ENCODE measurements around the gene FBXO47. TPM values are rescaled to one million over a fixed set of nuclear protein-coding genes. Genes with fewer than 3 reads are reported as not detected.
A peak's percentile ranks its signal among the peaks of the same experiment; 100 is the strongest.

Gene FBXO47
- total and polyA plus RNA-seq, 2 of the 4 experiments (the other 2 are of a cell fraction) = under 0.01 TPM; not detected in 1

- H3K27ac ChIP-seq (ENCODE audit: insufficient read depth, low read length) = peak overlapping the region; percentile 56; the same call in 1 of the 2 replicates
- peak; percentile 67 for ATAC-seq (ENCODE audit: low read depth)
- H4K5ac ChIP-seq (ENCODE audit: low read depth, low read length) = no peak overlapping the region
- H3K14ac ChIP-seq (replicated peaks; ENCODE audit: low read depth, low read length) = no peak overlapping the region
- ChIA-PET CTCF (interaction anchor here (0.6 to 1.6 kb wide), 3 partner anchors 17 to 165 kb away, joined by 3 to 5 read pairs (median 4); no protein-coding TSS in a partner anchor), POLR2A (ENCODE audit: unreplicated experiment) (no interaction called here)
- H2BK5ac ChIP-seq (ENCODE audit: low read depth, low read length, poor library complexity, severe bottlenecking) = peak overlapping the region; percentile 1
- H3K9me3 ChIP-seq (ENCODE audit: control insufficient read depth, insufficient read depth, low read length) = peaks cover 4% of the 10 kb centered on the region
- no peak overlapping the region for H3K4me3 ChIP-seq (ENCODE audit: insufficient read depth, low read depth, low read length)
- H3K4me1 ChIP-seq (ENCODE audit: control insufficient read depth, insufficient read depth, low read length) = peaks cover 6% of the 10 kb centered on the region
- H3K27me3 ChIP-seq (ENCODE audit: control insufficient read depth, insufficient read depth, low read length) = peaks cover 5% of the 10 kb centered on the region; the same call in 1 of the 2 replicates
- no peak overlapping the region for H3K23ac ChIP-seq (ENCODE audit: low read depth, low read length)
- in situ Hi-C loops (cut with MboI; ENCODE audit: low sequenced_read_pairs) (no loop called here), intact Hi-C loops (cut with micrococcal nuclease) (loop anchor here (5.0 kb wide), 1 partner anchor 42 kb away; no protein-coding TSS in a partner anchor), dilution Hi-C loops (cut with HindIII; ENCODE audit: low sequenced_read_pairs, unreplicated experiment) (no loop called here)
- H2BK120ac ChIP-seq (ENCODE audit: low read depth, low read length) = no peak overlapping the region
- peak; percentile 27 for DNase-seq
- peak overlapping the region; percentile 63 for H3K4me2 ChIP-seq (ENCODE audit: low read depth, low read length)
- no peaks in the 10 kb centered on the region for H3K36me3 ChIP-seq (ENCODE audit: control insufficient read depth, insufficient read depth, low read length)
- peak overlapping the region; percentile 48; the same call in 1 of the 2 replicates for H3K18ac ChIP-seq (ENCODE audit: low read depth, low read length)
- TF ChIP-seq SMC3 (IDR thresholded peaks at IDR 0.05; ENCODE audit: low read depth, low read length) (no peak), POLR2A (IDR thresholded peaks at IDR 0.05; ENCODE audit: low read depth, low read length) (no peak), RFX5 (IDR thresholded peaks at IDR 0.05; ENCODE audit: low read depth, low read length) (no peak), NFE2L2 (IDR thresholded peaks at IDR 0.05; ENCODE audit: low read depth, low read length) (no peak), RAD21 (IDR thresholded peaks at IDR 0.05; ENCODE audit: low read length) (no peak), CEBPB (IDR thresholded peaks at IDR 0.05; ENCODE audit: low read depth, low read length) (no peak), CTCF (conservative IDR thresholded peaks at IDR 0.05; ENCODE audit: low read depth, low read length) (no peak), USF2 (IDR thresholded peaks at IDR 0.05; ENCODE audit: low read depth, low read length) (no peak)
- no peak overlapping the region for H2AFZ ChIP-seq (replicated peaks; ENCODE audit: low read length, poor library complexity)
- no peak overlapping the region for H3K56ac ChIP-seq (ENCODE audit: extremely low read depth, insufficient read depth, low read length)
- peak overlapping the region; percentile 53; the same call in 1 of the 2 replicates for H2AK5ac ChIP-seq (ENCODE audit: low read depth, low read length)
- no peak overlapping the region for H4K8ac ChIP-seq (ENCODE audit: low read depth in 2 of 2, low read length in 2 of 2)
- H3K4ac ChIP-seq (ENCODE audit: low read depth, low read length) = no peak overlapping the region
- BruUV-seq (replicated peaks) = no TSS peak
- H4K20me1 ChIP-seq (ENCODE audit: insufficient read depth, low read length) = no peaks in the 10 kb centered on the region
- H2AK9ac ChIP-seq (replicated peaks; ENCODE audit: low read depth, low read length, poor library complexity) = no peak overlapping the region
- no peak overlapping the region for H2BK15ac ChIP-seq (ENCODE audit: low read depth, low read length)
- no peak overlapping the region for H2BK20ac ChIP-seq (ENCODE audit: low read depth, low read length)
- no peak overlapping the region for H3K9ac ChIP-seq (ENCODE audit: low read depth, low read length)
- 17% methylated on average over 2 of the region's 4 CpGs; no CpG with 5 or more reads in 1 of the 2 experiments for WGBS, 2 experiments (ENCODE audit: extremely low coverage in 2 of 2, insufficient read length in 1 of 2)
- no peaks in the 10 kb centered on the region for H3K79me1 ChIP-seq (ENCODE audit: low read depth in 1 of 2, low read length in 2 of 2)
- H4K91ac ChIP-seq (ENCODE audit: insufficient read depth, low read depth, low read length) = no peak overlapping the region
- no peaks in the 10 kb centered on the region for H3K9me1 ChIP-seq (ENCODE audit: insufficient read depth, low read length)
Measured at GRCh38 chr17:39000021-39000601, 32.9 kb upstream of the FBXO47 start.
